ENCODE measurements around the gene AVEN. TPM values are rescaled to one million over a fixed set of nuclear protein-coding genes. Genes with fewer than 3 reads are reported as not detected.

The AVEN gene
- total RNA-seq, 4 donors from 2014 or later: 14.8 to 38.7 (median 26.9) TPM

GRCh38 chr15:34076785-34077184 is 37.8 kb upstream of the AVEN start:
- Histone ChIP-seq H3K9me3 (no peaks in the 10 kb centered on the region), H3K4me3 (no peak overlapping the region), H3K4me1 (no peaks in the 10 kb centered on the region), H3K27ac (no peak overlapping the region), H3K27me3 (no peaks in the 10 kb centered on the region), H3K36me3 (no peaks in the 10 kb centered on the region)
- TF ChIP-seq POLR2A (IDR thresholded peaks at IDR 0.05) (no peak), EP300 (IDR thresholded peaks at IDR 0.05) (no peak), POLR2AphosphoS5 (IDR thresholded peaks at IDR 0.05) (no peak), CTCF (IDR thresholded peaks at IDR 0.05) (no peak)
- no peak for ATAC-seq
- WGBS, 2 donors (ENCODE audit: low coverage in 1 of 2): 87 to 97% methylated on average over 4 of the region's 4 CpGs

- WGBS, 2 donors (ENCODE audit: low coverage in 1 of 2): 60 to 78% methylated on average over 1 to 6 of the region's 6 CpGs
- TF ChIP-seq POLR2A (IDR thresholded peaks at IDR 0.05) (no peak), CTCF (IDR thresholded peaks at IDR 0.05) (no peak), EP300 (IDR thresholded peaks at IDR 0.05) (no peak), POLR2AphosphoS5 (IDR thresholded peaks at IDR 0.05) (no peak)
Measured at GRCh38 chr15:34070003-34070402, 31.0 kb upstream of the AVEN start.

DNA sequence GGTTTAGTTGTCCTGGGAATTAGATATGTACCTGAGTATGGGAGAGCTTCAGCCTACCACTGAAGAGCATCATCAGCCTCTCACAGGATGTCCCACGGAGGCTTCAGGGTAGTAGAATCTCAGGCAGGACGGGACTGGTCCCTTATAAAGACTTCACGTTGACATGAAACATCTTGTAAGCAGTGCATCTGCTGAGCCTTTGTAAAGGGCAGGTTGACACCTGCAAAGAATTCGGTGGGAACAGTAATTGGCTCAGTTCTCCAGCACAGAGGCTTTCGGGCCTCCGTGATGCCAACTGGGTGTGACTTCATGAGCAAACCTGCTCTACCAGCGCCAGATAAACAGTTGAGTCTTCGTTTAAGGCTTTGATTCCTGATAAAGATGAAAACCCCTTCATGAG is 26.9 kb upstream of the AVEN start:
- no peak overlapping the region for H3K27ac ChIP-seq
- TF ChIP-seq POLR2AphosphoS5 (IDR thresholded peaks at IDR 0.05) (no peak), CTCF (IDR thresholded peaks at IDR 0.05) (no peak), POLR2A (IDR thresholded peaks at IDR 0.05) (no peak), EP300 (IDR thresholded peaks at IDR 0.05) (no peak)

More at GRCh38 chr15:34070003-34070402, 31.0 kb upstream of the AVEN start:
- Histone ChIP-seq H3K9me3 (no peaks in the 10 kb centered on the region), H3K36me3 (no peaks in the 10 kb centered on the region), H3K27me3 (no peaks in the 10 kb centered on the region), H3K27ac (no peak overlapping the region), H3K4me1 (no peaks in the 10 kb centered on the region), H3K4me3 (no peak overlapping the region)
- no peak for ATAC-seq

DNA sequence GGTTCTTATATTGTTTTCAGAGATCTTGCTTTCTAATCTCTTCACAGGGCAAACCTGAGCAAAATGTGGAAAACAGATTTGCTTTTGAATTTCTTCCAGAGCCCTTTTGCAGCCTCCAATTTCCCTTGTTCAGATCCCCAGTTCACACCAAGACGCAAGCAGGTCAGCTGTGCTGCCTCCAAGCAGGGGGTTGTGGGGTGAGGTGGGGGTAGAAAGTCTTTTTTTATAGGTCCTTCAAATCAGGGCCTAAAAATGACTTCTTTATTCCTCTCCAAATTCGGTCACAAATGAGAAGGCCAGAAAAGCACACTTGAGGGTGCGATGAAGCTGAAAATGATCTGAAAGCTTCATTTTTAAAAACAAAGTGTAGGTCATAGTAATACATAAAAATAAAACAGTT is 26.3 kb upstream of the AVEN start:
- TF ChIP-seq POLR2A (IDR thresholded peaks at IDR 0.05) (no peak), EP300 (IDR thresholded peaks at IDR 0.05) (no peak), CTCF (IDR thresholded peaks at IDR 0.05) (no peak), POLR2AphosphoS5 (IDR thresholded peaks at IDR 0.05) (no peak)
- no peak for ATAC-seq
- no peak overlapping the region for H3K4me3 ChIP-seq
- no peaks in the 10 kb centered on the region for H3K9me3 ChIP-seq
- H3K27ac ChIP-seq: no peak overlapping the region
- peaks cover 0 to 4% (median 0%) of the 10 kb centered on the region in 3 donors for H3K4me1 ChIP-seq
- H3K27me3 ChIP-seq: no peaks in the 10 kb centered on the region
- WGBS, 2 donors (ENCODE audit: low coverage in 1 of 2): 88 to 90% methylated on average over 3 of the region's 3 CpGs
- no peaks in the 10 kb centered on the region for H3K36me3 ChIP-seq

More for the DNA sequence above, 26.9 kb upstream of the AVEN start:
- WGBS, 2 donors (ENCODE audit: low coverage in 1 of 2): 77 to 80% methylated on average over 1 to 4 of the region's 8 CpGs
- Histone ChIP-seq H3K27me3 (no peaks in the 10 kb centered on the region), H3K4me1 (peaks cover 0 to 4% (median 0%) of the 10 kb centered on the region in 3 donors), H3K9me3 (no peaks in the 10 kb centered on the region), H3K36me3 (no peaks in the 10 kb centered on the region), H3K4me3 (no peak overlapping the region)
- ATAC-seq: no peak

DNA sequence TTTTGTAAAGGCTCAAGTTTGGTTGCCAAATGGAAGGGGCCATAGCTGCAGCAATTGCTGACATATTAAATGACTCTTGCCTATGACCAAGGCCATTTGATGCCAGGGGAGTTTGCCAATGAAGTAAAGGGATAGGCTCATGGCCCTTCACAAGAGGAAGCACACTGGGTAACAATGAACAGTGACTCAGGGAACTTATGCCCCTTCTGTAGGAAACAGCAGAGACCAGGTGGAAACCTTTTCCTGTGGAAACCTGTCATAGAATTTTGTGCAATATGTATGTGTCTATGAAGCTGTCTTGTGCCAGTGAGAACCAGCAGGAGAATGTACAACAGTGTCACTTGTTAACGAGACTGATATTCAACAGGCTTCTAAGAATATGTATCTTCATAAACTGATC is 25.4 kb upstream of the AVEN start:
- H3K27me3 ChIP-seq: no peaks in the 10 kb centered on the region
- H3K36me3 ChIP-seq: no peaks in the 10 kb centered on the region
- H3K9me3 ChIP-seq: no peaks in the 10 kb centered on the region
- H3K4me1 ChIP-seq: peaks cover 0 to 4% (median 0%) of the 10 kb centered on the region in 3 donors
- no peak for ATAC-seq
- 0% methylated on average over 1 of the region's 1 CpG for WGBS, 2 donors (ENCODE audit: low coverage in 1 of 2)
- TF ChIP-seq POLR2A (IDR thresholded peaks at IDR 0.05) (no peak), POLR2AphosphoS5 (IDR thresholded peaks at IDR 0.05) (no peak), CTCF (IDR thresholded peaks at IDR 0.05) (no peak)
- H3K27ac ChIP-seq: no peak overlapping the region
- H3K4me3 ChIP-seq: no peak overlapping the region
